Stimulated activated CD8-positive, alpha-beta memory T cell treated with anti-CD3 and anti-CD28 coated beads, Interleukin-2, amount 100 ng/mL, for 1 hour (primary cell): ENCODE results near the gene SLC12A6.
"Not testable (repeated sequence)": the region's sequence is repeated elsewhere in the genome, so short reads cannot be mapped to it uniquely, and the experiment has no call there.

Experiments used
- DNase-seq, 2 donors: peaks; one replicate each; pipeline ENCODE4 v3.0.0-alpha.2; 2020; ENCODE audit warnings: low read depth in 2 of 2

Gene SLC12A6

GRCh38 chr15:34357653-34358052 is 20.1 kb upstream of the SLC12A6 start:
- DNase-seq = no peak

GRCh38 chr15:34355241-34355640 is 17.7 kb upstream of the SLC12A6 start:
- DNase-seq = no peak

DNA sequence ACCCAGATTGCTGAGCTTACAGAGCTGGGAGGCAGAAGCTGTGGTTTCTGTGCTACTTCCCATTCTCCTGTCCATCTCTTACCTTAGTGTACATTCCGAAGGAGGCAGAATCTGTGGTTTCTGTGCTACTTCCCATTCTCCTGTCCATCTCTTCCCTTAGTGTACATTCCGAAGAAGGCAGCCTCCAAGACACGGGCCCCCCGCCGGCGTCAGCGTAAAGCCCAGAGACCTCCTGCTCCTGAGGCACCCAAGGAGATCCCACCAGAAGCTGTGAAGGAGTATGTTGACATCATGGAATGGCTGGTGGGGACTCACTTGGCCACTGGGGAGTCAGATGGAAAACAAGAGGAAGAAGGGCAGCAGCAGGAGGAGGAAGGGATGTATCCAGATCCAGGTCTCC is 16.7 kb upstream of the SLC12A6 start:
- no peak for DNase-seq

DNA sequence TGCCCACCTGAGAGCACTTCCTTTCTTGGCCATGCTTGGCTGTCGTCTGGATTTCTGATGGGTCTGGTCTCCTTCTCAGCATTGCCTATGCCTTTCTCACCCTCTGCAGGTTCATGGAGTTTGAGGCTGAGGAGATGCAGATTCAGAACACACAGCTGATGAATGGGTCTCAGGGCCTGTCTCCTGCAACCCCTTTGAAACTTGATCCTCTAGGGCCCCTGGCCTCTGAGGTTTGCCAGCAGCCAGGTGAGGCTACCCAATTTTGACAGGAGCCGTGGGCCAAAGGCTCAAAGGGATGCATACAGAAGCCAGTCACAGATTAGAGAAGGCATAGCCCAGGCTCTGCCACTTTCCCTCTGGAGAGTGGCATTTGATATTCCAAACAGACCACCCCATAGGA is 16.0 kb upstream of the SLC12A6 start:
- DNase-seq = no peak

GRCh38 chr15:34352996-34353395 is 15.4 kb upstream of the SLC12A6 start:
- DNase-seq = not testable (repeated sequence)

DNA sequence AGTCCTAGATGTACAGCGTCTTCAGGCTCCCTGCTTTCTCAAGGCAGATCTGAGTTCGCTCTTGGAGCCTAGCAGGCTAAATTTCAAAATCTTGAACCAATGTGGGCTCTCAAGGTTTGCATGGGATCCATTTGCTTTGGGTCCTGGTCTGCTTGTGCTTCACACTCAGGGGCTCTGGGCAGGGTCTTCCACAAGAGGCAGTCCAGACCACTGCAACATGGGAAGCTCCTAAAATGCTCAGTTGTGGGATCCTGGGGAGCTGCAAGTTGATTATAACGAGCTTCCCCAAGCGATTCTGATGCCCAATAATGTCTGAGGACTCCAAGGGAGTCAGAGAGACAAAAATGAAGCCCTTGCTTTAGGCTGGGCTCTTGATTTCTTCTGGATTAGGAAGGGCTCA is 12.2 kb upstream of the SLC12A6 start:
- DNase-seq = no peak

GRCh38 chr15:34348735-34349300 is 11.2 kb upstream of the SLC12A6 start:
- DNase-seq = no peak

DNA sequence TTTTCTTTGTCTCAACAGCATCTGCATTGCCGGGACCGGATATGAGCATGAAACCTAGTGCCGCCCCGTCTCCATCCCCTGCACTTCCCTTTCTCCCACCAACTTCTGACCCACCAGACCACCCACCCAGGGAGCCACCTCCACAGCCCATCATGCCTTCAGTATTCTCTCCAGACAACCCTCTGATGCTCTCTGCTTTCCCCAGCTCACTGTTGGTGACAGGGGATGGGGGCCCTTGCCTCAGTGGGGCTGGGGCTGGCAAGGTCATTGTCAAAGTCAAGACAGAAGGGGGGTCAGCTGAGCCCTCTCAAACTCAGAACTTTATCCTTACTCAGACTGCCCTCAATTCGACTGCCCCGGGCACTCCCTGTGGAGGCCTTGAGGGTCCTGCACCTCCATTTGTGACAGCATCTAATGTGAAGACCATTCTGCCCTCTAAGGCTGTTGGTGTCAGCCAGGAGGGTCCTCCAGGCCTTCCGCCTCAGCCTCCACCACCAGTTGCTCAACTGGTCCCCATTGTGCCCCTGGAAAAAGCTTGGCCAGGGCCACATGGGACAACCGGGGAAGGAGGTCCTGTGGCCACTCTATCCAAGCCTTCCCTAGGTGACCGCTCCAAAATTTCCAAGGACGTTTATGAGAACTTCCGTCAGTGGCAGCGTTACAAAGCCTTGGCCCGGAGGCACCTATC is 10.5 kb upstream of the SLC12A6 start:
- no peak for DNase-seq

DNA sequence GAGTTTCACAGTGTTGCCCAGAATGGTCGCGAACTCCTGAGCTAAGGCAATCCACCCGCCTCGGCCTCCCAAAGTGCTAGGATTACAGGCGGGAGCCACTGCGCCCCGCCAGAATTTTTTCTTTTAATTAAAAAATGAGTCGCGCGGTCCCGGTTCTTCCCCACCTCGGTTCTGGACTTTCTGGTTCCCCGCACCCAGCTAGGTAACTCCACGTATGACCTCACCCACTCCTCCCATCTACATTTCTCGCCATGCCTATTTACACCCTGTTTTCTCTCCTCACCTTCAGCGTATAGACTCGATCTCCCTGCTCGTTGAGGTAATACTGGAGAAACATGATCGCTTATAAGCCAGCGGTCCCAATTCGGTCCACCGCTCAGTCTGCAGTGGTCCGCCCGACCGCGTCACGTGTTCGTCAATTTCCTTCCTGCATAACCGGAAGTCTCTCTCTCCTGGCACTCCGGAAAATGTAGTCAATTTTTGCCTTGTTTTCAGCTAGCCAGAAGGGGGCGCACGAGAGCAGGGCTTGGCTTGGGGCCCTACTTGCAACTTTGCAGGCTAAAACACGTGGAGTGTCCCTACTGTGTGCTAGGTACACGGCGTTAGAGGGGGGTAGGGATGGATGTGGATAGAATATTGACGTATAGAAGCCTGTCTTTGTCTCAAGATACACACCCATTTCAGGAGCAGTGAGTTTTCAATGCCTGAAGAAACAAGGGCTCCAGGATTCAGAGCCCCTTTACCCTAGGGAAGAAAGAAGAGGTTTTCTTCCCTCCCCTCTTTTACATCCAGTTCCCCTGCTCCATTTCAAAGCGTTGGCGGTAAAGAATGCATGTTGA is 5.4 kb upstream of the SLC12A6 start, which contains the start of the genes NOP10 and NUTM1:
Gene NOP10 (minus strand): TSS at position 400 of the 839 bp plus-strand sequence. CDS start 63 bp downstream, at position 337.
Gene NUTM1 (plus strand): TSS at position 579 of the 839 bp plus-strand sequence. CDS start 382 bp downstream, outside the sequence.
- DNase-seq = peak; percentile 85 to 89

DNA sequence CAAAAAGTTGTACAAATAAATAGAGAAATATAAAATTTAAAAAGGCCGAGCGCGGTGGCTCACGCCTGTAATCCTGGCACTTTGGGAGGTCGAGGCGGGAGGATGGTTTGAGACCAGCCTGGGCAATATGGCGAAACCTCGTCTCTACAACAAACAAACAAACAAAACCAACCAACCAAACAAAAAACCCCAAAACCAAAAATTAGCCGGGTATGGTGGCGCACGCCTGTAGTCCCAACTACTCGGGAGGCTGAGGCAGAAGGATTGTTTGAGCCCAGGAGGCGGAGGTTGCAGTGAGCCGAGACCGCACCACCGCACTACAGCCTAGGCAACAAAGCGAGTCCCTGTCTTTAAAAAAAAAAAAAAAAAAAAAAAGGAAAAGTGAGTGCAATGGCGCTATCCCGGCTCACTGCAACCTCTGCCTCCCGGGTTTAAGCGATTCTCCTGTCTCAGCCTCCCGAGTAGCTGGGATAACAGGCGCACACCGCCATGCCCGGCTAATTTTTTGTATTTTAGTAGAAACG is 4.7 kb upstream of the SLC12A6 start:
- DNase-seq = not testable (repeated sequence)

DNA sequence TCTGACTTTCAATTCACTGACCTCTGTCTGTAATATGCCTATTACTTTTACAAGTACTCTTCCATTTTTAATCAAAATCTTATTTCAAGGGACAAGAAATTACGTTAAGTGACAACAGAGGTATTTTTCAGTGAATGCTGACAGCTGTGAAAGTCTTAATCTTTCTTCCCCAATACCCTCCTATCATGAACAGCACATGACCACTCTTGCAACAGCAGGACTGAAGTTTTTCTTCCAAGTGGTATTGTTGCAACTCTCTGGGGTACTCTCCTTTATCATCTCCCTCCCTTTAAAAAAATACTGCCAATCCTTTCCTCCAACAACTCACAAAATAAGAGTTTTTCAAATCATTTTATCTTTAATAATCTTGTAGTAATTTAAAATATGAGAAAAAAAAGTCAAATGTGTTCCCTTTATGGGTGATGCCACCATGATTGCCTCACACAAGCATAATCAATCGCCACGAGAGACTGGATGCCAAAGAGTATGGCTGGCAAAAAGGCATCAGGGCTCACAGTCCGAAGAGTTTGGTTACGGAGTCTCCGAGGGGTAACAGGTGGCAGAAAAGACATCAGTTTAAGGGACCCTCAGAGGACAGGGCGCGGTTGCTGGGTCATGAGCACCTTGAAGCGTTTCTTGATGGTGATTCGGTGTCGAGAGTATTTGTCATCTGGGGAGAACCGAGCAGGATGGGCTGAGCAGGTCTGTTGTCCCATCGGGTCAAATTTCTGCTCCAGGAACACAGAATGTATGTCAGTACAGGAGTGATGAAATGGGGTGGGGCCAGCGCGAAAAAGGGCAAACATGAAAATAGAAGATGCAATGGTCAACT is 4.0 kb upstream of the SLC12A6 start:
- DNase-seq = no peak

DNA sequence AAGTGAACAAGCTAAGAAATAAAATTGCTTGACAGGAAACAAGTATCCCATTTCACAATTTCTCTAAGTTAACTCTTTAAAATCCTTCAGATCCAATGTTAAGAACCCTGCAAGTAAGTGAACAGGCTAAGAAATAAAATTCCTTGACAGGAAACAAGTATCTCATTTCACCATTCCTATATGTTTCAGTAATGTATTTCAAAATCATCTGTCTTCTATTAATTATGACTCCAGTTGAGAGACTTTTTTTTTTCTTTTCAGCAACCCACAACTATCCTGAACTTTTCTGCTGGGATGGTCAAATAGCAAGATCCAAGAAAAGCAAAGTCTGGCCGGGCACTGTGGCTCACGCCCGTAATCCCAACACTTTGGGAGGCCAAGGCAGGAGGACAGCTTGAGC is 2.4 kb upstream of the SLC12A6 start:
- no peak for DNase-seq

DNA sequence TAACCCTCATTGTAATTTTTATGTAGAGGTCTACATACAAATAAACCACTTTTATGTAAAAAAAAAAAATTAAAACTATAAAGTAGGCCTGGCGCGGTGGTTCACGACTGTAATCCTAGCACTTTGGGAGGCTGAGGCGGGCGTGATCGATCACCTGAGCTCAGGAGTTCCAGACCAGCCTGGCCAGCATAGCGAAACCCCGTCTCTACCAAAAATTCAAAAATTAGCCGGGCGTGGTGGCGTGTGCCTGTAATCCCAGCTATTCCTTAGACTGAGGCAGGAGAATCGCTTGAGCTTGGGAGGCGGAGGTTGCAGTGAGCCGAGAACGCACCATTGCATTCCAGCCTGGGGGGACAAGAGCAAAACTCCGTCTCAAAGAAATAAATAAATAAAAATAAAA is 766 bp upstream of the SLC12A6 start:
- no peak for DNase-seq

DNA sequence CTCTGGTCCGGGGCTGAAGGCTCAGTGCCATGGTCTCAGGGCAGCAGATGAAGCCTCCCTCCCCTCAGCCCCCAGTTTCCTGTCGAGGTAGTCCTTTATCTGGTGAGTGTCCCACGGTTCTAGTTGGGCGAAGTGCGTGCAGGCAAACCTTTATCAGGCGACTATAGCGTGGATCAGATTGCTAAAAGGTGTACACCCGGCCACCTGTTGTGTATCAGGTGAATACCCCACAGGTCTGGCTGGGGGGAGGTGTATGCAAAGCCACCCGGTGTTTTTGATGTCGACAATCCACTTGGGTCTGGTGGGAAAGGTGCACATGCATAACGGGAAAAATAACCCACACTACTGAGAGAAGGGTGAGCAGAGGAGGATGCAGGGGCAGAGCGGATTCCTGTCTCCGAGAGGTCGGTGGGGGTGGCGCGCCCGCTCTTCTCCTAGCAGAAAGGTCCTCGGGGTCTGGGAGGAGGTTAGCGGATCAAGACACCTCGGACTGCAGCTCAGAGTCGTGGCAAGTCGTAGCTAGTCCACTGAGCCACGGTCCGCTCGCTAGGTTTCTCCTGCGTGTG is 507 bp downstream of the SLC12A6 start:
- no peak for DNase-seq

- no peak for DNase-seq
These were observed 1.2 kb downstream of the SLC12A6 start for GRCh38 chr15:34336231-34336990.

GRCh38 chr15:34335176-34336032 is 2.2 kb downstream of the SLC12A6 start:
- no peak for DNase-seq

DNA sequence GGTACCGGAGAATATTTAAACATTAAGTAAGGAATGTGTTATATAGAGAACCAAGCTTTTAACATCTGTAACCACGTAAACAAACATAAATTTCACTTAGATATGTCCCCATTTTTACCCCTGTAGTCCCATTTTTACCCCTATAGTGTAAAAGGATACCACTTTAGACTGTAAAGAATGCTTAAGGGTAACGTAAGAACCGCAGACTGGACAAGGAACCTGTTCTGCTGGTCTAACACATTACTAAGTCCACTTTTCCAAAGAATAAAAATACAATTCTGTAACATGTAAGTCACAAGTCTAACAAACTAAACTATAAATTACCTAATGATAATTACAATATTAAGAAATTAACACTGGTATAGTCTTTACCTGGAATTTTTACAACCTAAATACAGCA is 2.9 kb downstream of the SLC12A6 start:
- DNase-seq = no peak

DNA sequence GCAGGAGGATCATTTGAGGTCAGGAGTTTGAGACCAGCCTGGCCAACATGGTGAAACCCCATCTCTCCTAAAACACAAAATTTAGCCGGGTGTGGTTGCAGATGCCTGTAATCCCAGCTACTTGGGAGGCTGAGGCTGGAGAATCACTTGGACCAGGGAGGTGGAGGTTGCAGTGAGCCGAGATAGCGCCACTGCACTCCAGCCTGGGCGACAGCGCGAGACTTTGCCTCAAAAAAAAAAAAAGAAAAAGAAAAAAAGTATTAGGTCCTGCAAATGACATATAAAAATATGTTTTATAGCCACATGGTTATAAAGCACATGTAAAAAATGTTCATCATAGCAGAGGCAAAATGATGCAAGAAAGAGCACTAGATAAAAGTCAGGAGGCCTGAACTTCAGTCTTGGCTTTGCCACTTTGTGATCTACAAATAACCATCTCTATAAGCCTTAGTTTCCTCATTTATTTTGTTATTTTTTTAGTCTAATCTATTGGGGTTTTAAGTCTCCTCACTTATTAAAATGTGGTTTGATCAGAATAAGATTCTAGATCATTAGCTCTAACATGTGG is 4.9 kb downstream of the SLC12A6 start:
- no peak for DNase-seq

GRCh38 chr15:34331809-34332208 is 5.8 kb downstream of the SLC12A6 start:
- no peak for DNase-seq
